Loucy (cell line): ENCODE measurements around the gene TRIM40.
A peak's percentile ranks its signal among the peaks of the same experiment; 100 is the strongest.

Source experiments
- H2AFZ ChIP-seq: fragments of 200-600 bp; sonication (generic); 2 replicates; pipeline ENCODE4 v1.6.0; 2016; ENCODE audit warnings: antibody characterized with exemption, mild to moderate bottlenecking, low read length, moderate library complexity
- H3F3A ChIP-seq: fragments of 200-600 bp; 2 replicates; pipeline ENCODE4 v1.6.0; 2016; ENCODE audit warnings: antibody characterized with exemption, low read depth, mild to moderate bottlenecking
- H3K27me3 ChIP-seq: fragments of 200-600 bp; sonication (generic); 2 replicates; pipeline ENCODE4 v1.6.1; 2014; ENCODE audit warnings: low read length, mild to moderate bottlenecking; ENCODE audit not compliant: insufficient read depth, poor library complexity, severe bottlenecking
- H3K36me3 ChIP-seq: fragments of 200-600 bp; sonication (generic); 2 replicates; pipeline ENCODE4 v1.6.1; 2016; ENCODE audit warnings: low read length; ENCODE audit not compliant: insufficient read depth
- H3K4me1 ChIP-seq: fragments of 200-600 bp; sonication (generic); 2 replicates; pipeline ENCODE4 v1.5.1; 2014; ENCODE audit warnings: low read length, mild to moderate bottlenecking; ENCODE audit not compliant: insufficient read depth, poor library complexity, severe bottlenecking
- H3K4me2 ChIP-seq: fragments of 200-600 bp; sonication (generic); 2 replicates; pipeline ENCODE4 v1.6.0; 2014; ENCODE audit warnings: antibody characterized with exemption, low read length, low read depth, mild to moderate bottlenecking; ENCODE audit not compliant: poor library complexity, severe bottlenecking
- H3K4me3 ChIP-seq: fragments of 200-600 bp; sonication (generic); 2 replicates; pipeline ENCODE4 v1.5.1; 2014; ENCODE audit warnings: low read length, mild to moderate bottlenecking, mixed read lengths; ENCODE audit not compliant: poor library complexity, severe bottlenecking
- H3K79me2 ChIP-seq: fragments of 200-600 bp; sonication (generic); 2 replicates; pipeline ENCODE4 v1.6.1; 2014; ENCODE audit warnings: low read length; ENCODE audit not compliant: insufficient read depth
- H3K9ac ChIP-seq: fragments of 200-600 bp; sonication (generic); 2 replicates; pipeline ENCODE4 v1.6.0; 2014; ENCODE audit warnings: mild to moderate bottlenecking, low read depth, low read length, moderate library complexity; ENCODE audit not compliant: poor library complexity, severe bottlenecking
- H3K9me2 ChIP-seq: fragments of 200-600 bp; sonication (generic); replicated peaks from 2 replicates; pipeline ENCODE4 v1.6.1; 2016; ENCODE audit warnings: low read depth, low read length, mixed read lengths
- H3K9me3 ChIP-seq: fragments of 200-600 bp; sonication (generic); 2 replicates; pipeline ENCODE4 v1.6.1; 2014; ENCODE audit warnings: mild to moderate bottlenecking, antibody characterized with exemption, low read length, low read depth; ENCODE audit not compliant: insufficient read depth
- H4K20me1 ChIP-seq: fragments of 200-600 bp; sonication (generic); 2 replicates; pipeline ENCODE4 v1.6.0; 2014; ENCODE audit warnings: antibody characterized with exemption, low read length, mild to moderate bottlenecking; ENCODE audit not compliant: insufficient read depth, poor library complexity, severe bottlenecking
- CTCF ChIP-seq: fragments of 200-600 bp; sonication (generic); conservative IDR thresholded peaks from 2 replicates; pipeline ENCODE4 v1.5.1; 2014; ENCODE audit warnings: mild to moderate bottlenecking, antibody characterized with exemption, low read length
- EZH2phosphoT487 ChIP-seq: fragments of 200-600 bp; IDR thresholded peaks from 2 replicates; pipeline ENCODE4 v1.6.1; 2018; ENCODE audit warnings: antibody characterized with exemption, mild to moderate bottlenecking, moderate library complexity, borderline replicate concordance

Gene TRIM40

DNA sequence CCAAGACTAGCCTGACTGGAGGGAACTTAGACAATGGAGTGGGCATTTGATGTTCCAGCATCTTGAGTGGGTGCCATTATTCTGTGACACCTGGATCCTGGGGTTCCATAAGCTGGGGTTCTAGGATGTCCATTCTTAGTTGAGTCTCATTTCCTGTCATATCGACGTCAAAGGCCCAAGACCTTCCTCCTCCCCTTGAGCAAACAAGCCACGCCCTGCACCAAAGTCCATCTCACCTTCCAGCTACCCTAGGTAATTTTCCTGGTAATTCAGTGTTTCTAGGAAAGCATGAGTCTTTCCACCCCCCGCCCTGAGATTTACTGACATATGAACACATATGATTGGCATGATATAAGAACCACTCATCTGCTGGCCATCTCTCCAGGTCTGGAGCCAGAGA is at the start of gene TRIM40:
TRIM40 (plus strand) TSS at position 384 of the 400 bp plus-strand sequence. CDS start 897 bp downstream, outside the sequence.
- H2AFZ ChIP-seq = no peak within 1 kb of the TSS
- H3K79me2 ChIP-seq = no peaks in the 10 kb centered on the region
- no peaks in the 10 kb centered on the region for H3K9me3 ChIP-seq
- H3K4me2 ChIP-seq = peak within 1 kb of the TSS; percentile 35
- H3K9me2 ChIP-seq = no peaks in the 10 kb centered on the region
- H3K4me3 ChIP-seq = no peak within 1 kb of the TSS
- no peaks in the 10 kb centered on the region for H3F3A ChIP-seq
- TF ChIP-seq CTCF = no peak
- TF ChIP-seq EZH2phosphoT487 = no peak
- H3K27me3 ChIP-seq = no peaks in the 10 kb centered on the region
- H4K20me1 ChIP-seq = no peaks in the 10 kb centered on the region
- no peak within 1 kb of the TSS for H3K9ac ChIP-seq
- H3K4me1 ChIP-seq = peaks cover 19% of the 10 kb centered on the region
- H3K36me3 ChIP-seq = no peaks in the 10 kb centered on the region

- Histone ChIP-seq H3K79me2 (no peaks in the 10 kb centered on the region), H3K9me2 (no peaks in the 10 kb centered on the region), H3K4me1 (no peaks in the 10 kb centered on the region), H3K9me3 (no peaks in the 10 kb centered on the region), H3K27me3 (no peaks in the 10 kb centered on the region), H3K9ac (no peak overlapping the region), H3F3A (no peaks in the 10 kb centered on the region), H2AFZ (no peak overlapping the region), H3K36me3 (no peaks in the 10 kb centered on the region), H4K20me1 (no peaks in the 10 kb centered on the region), H3K4me2 (no peak overlapping the region), H3K4me3 (no peak overlapping the region)
- no peak for TF ChIP-seq CTCF
- no peak for TF ChIP-seq EZH2phosphoT487
Measured at GRCh38 chr6:30087876-30088275, 48.1 kb upstream of the TRIM40 start.

GRCh38 chr6:30091577-30092381 is 44.2 kb upstream of the TRIM40 start:
- no peaks in the 10 kb centered on the region for H4K20me1 ChIP-seq
- H3K9ac ChIP-seq = no peak overlapping the region
- H2AFZ ChIP-seq = no peak overlapping the region
- H3K9me2 ChIP-seq = no peaks in the 10 kb centered on the region
- no peaks in the 10 kb centered on the region for H3K4me1 ChIP-seq
- H3K27me3 ChIP-seq = no peaks in the 10 kb centered on the region
- H3K4me2 ChIP-seq = no peak overlapping the region
- no peaks in the 10 kb centered on the region for H3K79me2 ChIP-seq
- no peaks in the 10 kb centered on the region for H3K36me3 ChIP-seq
- H3K4me3 ChIP-seq = no peak overlapping the region
- H3K9me3 ChIP-seq = no peaks in the 10 kb centered on the region
- TF ChIP-seq EZH2phosphoT487 = no peak
- TF ChIP-seq CTCF = no peak
- H3F3A ChIP-seq = no peaks in the 10 kb centered on the region
